Mononuclear cell (primary cell): ENCODE results near the gene PDILT. TPM values are rescaled to one million over a fixed set of nuclear protein-coding genes. Genes with fewer than 3 reads are reported as not detected.
"Not testable (repeated sequence)": the region's sequence is repeated elsewhere in the genome, so short reads cannot be mapped to it uniquely, and the experiment has no call there.

ENCODE experiments used
- H3K27me3 ChIP-seq: 2 replicates; pipeline ENCODE4 v1.6.0; 2011; ENCODE audit warnings: low read length, control low read depth; ENCODE audit not compliant: insufficient read depth
- H3K4me1 ChIP-seq: 2 replicates; pipeline ENCODE4 v1.5.1; 2011; ENCODE audit warnings: mild to moderate bottlenecking, low read length, control low read depth; ENCODE audit not compliant: insufficient read depth
- H3K4me3 ChIP-seq: 2 replicates; pipeline ENCODE4 v1.5.1; 2011; ENCODE audit warnings: mild to moderate bottlenecking, low read length, moderate library complexity
- H3K9me3 ChIP-seq: 2 replicates; pipeline ENCODE4 v1.5.1; 2011; ENCODE audit warnings: low read depth, mild to moderate bottlenecking, control low read depth, low read length
- total RNA-seq: library from RNA; depleted of rRNA; stranded (reverse); fragments of >200 nt; gene quantifications from one replicate; pipeline ENCODE4 v1.2.3, GENCODE V29; 2012

Gene PDILT
- total RNA-seq, 1 donor: not detected

DNA sequence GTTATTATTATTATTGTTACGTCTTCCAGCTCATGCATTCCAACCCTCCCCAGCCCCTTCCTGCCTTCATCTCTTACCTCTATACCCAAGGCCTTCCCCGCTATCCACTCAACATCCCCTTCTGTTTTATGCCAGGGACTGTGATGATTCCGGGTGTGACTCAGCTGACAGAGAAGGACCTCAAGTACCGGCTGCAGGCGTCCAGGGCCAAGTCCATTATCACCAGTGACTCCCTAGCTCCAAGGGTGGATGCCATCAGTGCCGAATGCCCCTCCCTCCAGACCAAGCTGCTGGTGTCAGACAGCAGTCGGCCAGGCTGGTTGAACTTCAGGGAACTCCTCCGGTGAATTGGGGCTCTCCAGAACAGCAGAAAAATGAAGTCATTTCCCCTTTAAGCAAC lies 14.6 kb upstream of the PDILT start:
- H3K9me3 ChIP-seq, H3K4me1 ChIP-seq, H3K27me3 ChIP-seq, H3K4me3 ChIP-seq: not testable (repeated sequence)

DNA sequence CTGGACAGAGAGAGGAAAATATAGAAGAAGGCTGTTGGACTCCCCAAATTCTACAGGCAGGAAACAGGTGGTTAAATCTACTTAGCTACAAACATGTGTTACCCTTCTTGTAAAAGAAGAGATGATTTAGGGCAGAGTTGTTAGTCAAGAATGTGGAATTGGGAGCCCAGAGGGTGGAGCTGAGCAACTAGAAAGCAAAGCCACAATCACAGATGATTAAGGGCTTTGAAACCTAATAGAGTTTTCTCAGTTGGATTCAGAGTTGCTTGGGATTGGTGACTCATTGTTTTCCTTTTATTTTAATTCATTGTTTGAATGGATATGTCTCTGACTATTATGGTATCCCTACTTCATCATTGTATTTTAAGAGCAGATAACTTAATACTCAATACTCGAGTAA lies 11.0 kb upstream of the PDILT start:
- Histone ChIP-seq H3K27me3 (peaks cover 4% of the 10 kb centered on the region), H3K4me1 (peaks cover 2% of the 10 kb centered on the region), H3K4me3 (no peak overlapping the region), H3K9me3 (no peaks in the 10 kb centered on the region)

DNA sequence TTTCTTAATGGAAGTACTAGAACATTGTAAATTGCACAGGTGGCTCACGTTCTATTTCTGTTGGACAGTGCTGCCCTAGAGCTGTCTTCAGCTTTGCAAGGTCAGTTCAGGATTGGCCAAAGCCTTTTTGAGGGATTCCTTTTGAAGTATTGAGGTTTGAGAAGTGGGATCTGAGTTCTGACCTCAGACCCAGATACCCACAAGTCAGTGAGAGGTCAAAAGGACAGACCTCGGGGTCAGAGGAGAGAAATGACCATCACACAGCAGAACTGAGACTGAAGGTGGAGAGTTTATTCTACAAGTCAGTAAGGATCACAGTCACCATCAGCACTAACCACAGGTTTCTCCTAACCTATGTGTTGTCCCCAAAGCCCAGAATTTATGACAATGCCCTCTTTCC lies 6.5 kb upstream of the PDILT start:
- Histone ChIP-seq H3K9me3 (no peaks in the 10 kb centered on the region), H3K27me3 (peaks cover 4% of the 10 kb centered on the region), H3K4me3 (no peak overlapping the region), H3K4me1 (peaks cover 12% of the 10 kb centered on the region)

DNA sequence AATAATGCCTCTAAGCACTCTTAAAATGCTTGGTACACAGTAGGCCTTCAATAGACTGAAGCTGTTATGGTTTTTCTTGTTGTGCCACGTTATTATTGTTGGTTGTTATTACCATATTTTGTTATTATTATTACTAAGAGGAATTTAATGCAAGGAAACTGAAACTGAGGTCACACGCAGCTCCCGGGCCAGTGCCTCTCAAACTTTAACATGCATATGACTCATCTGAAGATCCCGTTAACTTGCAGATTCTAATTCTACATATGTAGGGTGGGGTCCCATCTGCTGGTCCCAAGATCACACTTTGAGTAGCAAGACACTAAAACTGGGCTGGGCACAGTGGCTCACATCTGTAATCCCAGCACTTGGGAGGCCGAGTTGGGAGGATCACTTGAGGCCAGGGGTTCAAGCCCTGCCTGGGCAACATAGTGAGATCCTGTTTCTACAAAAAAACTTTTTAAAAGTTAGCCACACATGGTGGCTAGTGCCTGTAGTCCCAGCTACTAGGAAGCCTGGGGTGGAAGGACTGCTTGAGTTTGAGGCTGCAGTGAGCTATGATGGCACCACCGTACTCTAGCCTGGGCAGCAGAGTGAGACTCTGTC lies 5.7 kb upstream of the PDILT start:
- Histone ChIP-seq H3K27me3 (peaks cover 2% of the 10 kb centered on the region), H3K9me3 (no peaks in the 10 kb centered on the region), H3K4me1 (peaks cover 12% of the 10 kb centered on the region), H3K4me3 (no peak overlapping the region)

DNA sequence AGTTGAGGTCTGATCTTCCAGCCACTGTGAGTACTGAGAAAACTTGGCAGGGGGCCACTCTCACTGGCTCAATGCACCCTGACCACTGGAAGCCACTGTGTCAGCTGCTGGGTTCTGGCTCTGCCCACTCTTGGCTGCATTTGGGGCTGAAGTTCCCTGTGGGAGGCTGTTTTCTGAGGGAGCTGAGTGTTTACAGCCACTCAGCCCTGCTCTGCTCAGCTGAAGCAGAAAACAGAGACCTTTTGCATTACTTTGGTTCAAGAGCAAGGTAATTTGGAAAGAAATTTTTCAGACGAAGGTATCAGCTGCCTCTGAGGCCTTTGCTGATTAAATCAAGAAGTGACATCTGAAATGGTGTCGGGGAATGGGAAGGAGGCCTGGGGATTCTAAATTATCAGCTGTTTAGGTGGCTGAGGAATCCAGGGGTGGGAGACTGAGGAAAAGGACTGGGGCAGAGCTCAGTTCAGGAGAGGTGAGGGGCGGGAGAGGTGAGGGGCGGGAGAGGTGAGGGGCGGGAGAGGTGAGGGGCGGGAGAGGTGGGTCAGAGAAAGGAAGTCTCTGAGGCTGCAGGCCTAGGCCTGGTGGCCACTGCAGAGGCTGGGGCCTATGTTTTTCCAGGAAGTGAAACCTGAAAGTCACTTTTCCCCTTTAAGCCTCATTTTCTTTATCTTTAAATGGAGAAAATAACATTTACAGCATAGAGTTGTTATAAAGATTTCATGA lies 5.0 kb upstream of the PDILT start, which contains the start of gene ACSM5:
Gene ACSM5 (plus strand): TSS at position 137 of the 723 bp plus-strand sequence. CDS start 1,951 bp downstream, outside the sequence.
- Histone ChIP-seq H3K4me1 (peaks cover 12% of the 10 kb centered on the region), H3K9me3 (no peaks in the 10 kb centered on the region), H3K27me3 (no peaks in the 10 kb centered on the region), H3K4me3 (no peak within 1 kb of the TSS)

DNA sequence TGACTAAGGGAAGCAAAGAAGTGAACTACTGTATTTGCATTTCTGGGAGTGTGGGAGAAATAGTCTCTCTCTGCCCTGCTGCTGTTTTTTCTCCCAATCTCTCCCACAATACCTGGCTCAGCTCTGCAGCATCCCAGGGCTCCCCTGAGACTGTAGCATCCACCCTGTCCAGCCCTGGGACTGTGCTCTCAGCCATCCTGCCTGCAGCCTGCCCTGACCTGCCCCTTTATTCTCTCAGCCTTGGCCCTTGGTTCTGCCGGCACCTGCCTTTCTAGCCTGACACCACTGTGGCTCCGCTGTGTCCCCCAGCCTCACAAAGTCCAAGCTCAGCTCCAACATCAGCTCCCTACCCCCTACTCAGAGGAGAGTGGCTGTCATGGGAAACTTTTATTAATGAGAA lies 1.9 kb downstream of the PDILT start:
- Histone ChIP-seq H3K4me3 (no peak overlapping the region), H3K27me3 (no peaks in the 10 kb centered on the region), H3K4me1 (no peaks in the 10 kb centered on the region), H3K9me3 (no peaks in the 10 kb centered on the region)

DNA sequence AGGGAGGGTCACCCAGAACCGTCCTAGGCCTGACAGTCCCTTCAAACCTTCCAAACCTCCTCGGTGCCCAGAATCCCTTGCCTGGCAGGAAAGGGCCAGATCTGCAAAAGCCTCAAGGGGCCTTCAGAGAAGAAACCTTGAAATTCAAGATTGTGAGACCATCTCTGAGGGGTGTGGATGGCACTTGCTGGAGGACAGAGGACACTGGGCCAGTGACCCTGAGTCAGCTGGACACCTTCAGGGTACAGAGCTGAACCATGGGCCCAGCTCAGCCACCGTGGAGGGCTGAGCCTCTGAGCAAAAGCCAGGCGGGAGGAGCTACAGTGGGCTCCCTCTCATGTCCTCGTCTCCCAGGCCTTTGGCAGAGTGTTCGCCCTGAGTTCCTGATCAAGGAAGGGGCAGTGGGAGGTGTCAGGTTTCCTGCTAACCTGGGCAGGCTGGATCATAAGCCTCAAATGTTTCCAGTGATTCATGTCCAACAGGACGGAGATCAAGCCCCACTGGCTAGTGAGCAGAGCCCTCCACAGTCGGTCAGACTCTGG lies 3.0 kb downstream of the PDILT start:
- Histone ChIP-seq H3K4me1 (no peaks in the 10 kb centered on the region), H3K4me3 (no peak overlapping the region), H3K27me3 (no peaks in the 10 kb centered on the region), H3K9me3 (no peaks in the 10 kb centered on the region)

DNA sequence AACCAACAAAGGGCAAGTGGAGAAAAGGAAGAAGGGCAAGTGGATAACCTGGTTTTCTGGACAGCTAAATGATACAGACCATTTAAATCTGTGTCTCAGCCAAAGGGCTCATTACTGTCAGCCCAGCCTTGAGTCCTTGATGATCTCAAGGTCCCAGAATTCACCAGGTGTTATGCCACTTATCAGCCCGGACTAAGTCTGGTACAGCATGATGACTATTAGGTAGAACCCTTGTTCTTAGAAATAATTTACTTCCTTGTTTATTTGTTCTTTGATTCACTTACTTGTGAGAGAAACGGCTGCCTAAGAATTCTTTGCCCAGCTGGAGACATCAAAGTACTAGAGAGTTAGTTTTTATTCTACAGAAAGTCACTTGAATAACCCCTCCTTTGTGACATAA lies 3.5 kb downstream of the PDILT start:
- Histone ChIP-seq H3K27me3 (no peaks in the 10 kb centered on the region), H3K4me3 (no peak overlapping the region), H3K4me1 (no peaks in the 10 kb centered on the region), H3K9me3 (no peaks in the 10 kb centered on the region)

DNA sequence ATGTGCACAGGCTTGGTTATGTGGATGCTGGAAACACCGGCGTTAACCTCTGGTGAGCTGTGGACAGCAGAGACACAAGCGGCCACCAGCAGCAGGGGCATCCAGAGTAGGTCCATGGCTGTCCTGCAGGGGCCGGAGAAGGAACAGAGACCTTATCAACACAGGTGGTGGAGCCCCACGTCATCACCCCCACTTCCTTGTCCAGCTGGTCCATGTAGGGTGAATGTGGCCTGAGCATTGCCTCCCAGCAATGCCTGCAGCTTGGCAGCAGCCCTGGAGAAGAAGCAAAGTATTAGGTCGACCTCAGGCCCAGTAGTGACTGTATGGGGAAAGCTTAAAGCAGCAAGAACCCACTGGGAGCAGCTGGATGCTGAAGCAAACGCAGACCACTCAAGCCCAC lies 5.4 kb downstream of the PDILT start:
- Histone ChIP-seq H3K27me3 (no peaks in the 10 kb centered on the region), H3K9me3 (no peaks in the 10 kb centered on the region), H3K4me1 (no peaks in the 10 kb centered on the region), H3K4me3 (no peak overlapping the region)

DNA sequence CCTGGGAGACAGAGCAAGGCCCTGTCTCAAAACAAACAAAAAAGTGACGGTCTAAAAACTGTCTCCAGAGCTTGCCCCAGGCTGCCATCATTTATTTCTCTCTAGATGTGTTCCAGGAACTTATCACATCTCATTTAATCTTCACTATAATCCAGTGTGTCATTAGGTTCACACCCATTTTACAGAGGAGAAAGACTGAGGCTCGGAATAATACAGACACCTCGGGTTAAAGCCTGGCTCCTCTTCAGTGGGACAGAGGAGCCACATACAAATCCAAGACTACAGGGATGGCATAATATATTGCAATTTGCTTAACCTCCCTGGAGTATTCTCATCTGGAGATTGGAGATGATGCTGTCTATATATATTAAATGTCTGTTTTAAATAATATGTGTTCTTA lies 5.9 kb downstream of the PDILT start:
- Histone ChIP-seq H3K9me3 (no peaks in the 10 kb centered on the region), H3K4me3 (no peak overlapping the region), H3K4me1 (no peaks in the 10 kb centered on the region), H3K27me3 (no peaks in the 10 kb centered on the region)

DNA sequence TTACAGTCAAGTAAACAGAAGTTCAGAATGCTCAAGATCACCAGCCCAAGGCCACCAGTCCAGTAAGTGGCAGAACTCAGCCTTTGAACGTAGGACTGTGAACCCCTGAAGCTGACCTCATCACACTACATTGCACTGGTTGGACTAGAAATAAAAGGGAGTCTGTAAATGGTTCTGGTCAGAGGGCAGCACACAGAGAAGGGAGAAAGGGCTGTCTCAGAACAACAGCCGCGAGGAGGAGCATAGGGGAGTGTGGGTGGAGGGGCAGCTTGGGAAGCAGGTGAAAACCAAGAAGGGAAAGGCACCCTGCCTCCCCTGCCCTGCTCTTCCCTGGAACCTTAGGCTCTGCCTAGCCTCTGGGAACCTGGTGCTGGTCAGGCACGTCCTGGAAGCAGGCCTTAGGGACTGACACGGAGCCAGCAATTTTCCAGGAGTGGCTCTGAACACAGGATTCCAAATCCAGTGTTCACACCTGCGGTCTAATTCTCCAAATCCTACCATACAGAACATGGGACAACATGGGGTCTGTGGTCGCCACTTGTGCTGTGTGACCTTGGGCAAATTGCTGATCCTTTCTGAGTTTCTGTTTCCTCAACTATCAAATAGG lies 7.0 kb downstream of the PDILT start:
- Histone ChIP-seq H3K27me3 (no peaks in the 10 kb centered on the region), H3K9me3 (no peaks in the 10 kb centered on the region), H3K4me1 (no peaks in the 10 kb centered on the region), H3K4me3 (no peak overlapping the region)

DNA sequence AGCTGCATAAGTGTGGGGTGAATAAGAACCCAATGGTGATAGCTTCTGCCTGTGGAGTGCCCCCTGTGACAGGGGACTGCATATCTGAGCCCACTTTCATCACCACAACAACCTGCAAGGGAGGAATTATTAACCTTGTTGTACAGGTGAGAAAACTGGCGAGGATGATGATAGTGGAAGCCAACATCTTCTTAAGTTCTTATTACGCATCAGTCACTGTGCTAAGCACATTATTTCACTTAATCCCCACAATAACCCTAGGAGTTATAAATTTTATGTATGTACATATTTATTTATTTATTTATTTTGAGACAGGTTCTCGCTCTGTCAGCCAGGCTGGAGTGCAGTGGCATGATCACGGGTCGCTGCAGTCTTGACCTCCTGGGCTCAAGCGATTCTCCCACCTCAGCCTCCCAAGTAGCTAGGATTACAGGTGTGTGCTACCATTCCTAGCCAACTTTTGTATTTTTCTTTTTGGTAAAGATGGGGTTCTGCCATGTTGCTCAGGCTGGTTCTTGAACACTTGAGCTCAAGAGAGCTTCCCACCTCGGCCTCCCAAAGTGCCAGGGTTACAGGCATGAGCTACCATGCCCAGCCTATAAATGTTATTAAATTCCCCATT lies 7.6 kb downstream of the PDILT start:
- no peaks in the 10 kb centered on the region for H3K27me3 ChIP-seq
- no peaks in the 10 kb centered on the region for H3K9me3 ChIP-seq
- no peak overlapping the region for H3K4me3 ChIP-seq
- H3K4me1 ChIP-seq: no peaks in the 10 kb centered on the region

DNA sequence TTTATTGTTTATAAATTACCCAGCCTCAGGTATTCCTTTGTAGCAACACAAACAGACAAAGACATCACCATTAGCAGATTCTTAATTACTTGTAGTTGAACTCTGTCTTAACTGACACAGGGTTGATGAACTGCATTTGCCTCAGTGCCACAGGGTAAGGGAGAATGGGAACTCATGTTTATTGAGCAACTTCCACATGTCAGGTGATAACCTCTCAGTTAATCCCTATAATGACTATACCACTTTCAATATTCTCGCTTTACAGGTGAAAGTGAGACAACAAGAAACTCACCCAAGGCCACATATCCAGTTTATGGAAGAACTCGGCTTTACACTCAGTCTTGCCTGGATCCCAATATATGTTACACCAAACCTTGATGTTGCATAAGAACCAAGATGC lies 8.6 kb downstream of the PDILT start:
- Histone ChIP-seq H3K4me1 (no peaks in the 10 kb centered on the region), H3K9me3 (no peaks in the 10 kb centered on the region), H3K27me3 (no peaks in the 10 kb centered on the region), H3K4me3 (no peak overlapping the region)

DNA sequence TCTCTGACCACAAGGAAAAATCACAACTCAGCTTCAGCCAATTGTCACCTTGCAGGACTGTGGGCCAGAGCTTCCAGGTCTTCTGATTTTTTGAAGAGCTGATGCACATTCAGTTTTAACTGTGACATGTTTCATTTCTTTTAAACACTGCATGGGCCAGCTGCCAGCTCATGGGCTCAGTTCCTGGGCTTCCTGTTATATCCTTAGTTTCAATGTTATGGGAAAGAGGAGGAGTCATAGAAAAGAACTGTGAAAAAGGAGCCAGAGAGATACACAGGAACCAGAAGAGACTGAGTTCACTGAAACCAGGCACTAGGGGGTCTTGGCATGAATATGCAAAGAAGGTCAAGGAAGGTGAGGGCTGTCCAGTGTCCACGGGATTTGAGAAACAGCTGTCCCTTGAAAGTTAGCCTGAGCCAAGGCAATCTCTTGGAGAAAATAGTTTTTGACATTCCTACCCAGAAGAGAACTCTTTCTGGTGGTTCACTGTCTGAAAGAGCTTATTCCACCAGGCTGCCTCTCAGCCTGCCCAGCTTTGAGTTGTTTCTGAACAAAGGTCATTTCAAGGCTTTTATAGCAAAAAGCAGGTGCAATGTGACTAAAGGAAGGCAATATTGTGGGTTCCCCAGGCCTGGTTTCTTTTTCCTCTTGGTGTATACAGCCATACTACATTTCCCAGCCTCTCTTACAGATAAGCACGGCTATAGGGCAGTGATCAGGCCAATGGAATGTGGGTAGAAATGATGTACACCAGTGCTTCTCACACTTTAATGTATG lies 10.5 kb downstream of the PDILT start:
- Histone ChIP-seq H3K4me1 (no peaks in the 10 kb centered on the region), H3K27me3 (no peaks in the 10 kb centered on the region), H3K9me3 (no peaks in the 10 kb centered on the region), H3K4me3 (no peak overlapping the region)

DNA sequence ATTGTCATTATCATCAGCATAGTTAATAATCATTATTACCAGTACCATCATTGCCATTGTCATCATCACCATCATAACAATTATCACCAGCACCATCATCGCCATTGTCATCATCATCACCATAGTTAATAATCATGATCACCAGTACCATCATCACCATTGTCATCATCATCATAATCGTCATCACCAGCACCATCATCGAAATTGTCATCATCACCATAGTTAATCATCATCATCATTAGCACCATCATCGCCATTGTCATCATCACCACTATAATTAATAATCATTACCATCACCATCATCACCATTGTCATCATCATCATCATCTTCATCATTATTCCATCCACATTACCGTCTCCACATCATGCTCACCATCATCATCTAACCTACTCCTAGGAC lies 13.5 kb downstream of the PDILT start:
- H3K9me3 ChIP-seq: no peaks in the 10 kb centered on the region
- H3K4me3 ChIP-seq: no peak overlapping the region

More for the DNA sequence above, 13.5 kb downstream of the PDILT start:
- no peaks in the 10 kb centered on the region for H3K27me3 ChIP-seq
- no peaks in the 10 kb centered on the region for H3K4me1 ChIP-seq
